Fibroblast of lung (primary cell): Measurements from ENCODE around the gene FNTB.

Source experiments
- CTCF ChIP-seq, 2 donors: IDR thresholded peaks in 1 of 2; conservative IDR thresholded peaks in 1 of 2; 1 replicate in 1 of 2; 2 replicates in 1 of 2; pipeline ENCODE4 v1.5.1; 2011 to 2012; ENCODE audit warnings: low read length in 2 of 2, control low read depth in 1 of 2, inconsistent platforms in 1 of 2, low read depth in 1 of 2, mild to moderate bottlenecking in 1 of 2
- EZH2 ChIP-seq: IDR thresholded peaks from 2 replicates; pipeline ENCODE4 v1.5.1; 2012; ENCODE audit warnings: low read length, control low read depth, mild to moderate bottlenecking; ENCODE audit errors: missing control alignments

DNA sequence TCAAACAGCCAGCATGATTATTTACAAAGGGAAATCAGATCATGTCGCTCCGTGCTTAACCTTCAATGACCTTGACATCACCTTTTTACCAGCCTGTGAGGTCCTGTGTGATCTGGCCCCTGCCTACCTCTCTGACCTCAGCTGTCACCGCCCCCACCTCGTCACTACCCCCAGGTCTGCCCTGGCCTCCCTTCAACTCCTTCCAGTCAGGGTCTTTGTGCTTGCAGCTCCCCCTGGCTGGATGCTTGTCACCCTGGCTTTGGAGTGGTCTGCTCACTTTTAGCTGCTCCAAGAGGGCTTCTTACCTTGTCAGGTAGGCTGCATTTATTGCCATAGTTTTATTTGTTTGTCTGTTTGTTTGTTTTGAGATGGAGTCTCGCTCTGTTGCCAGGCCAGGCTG, 123.8 kb downstream of the FNTB start:
- TF ChIP-seq CTCF (conservative IDR thresholded peaks at IDR 0.05 in 1 of 2, IDR thresholded peaks at IDR 0.05 in 1 of 2; ENCODE audit: low read depth in 1 of 2, low read length in 2 of 2) (no peak), EZH2 (no peak)
